ENCODE results near the gene ATXN2.

The ATXN2 gene

DNA sequence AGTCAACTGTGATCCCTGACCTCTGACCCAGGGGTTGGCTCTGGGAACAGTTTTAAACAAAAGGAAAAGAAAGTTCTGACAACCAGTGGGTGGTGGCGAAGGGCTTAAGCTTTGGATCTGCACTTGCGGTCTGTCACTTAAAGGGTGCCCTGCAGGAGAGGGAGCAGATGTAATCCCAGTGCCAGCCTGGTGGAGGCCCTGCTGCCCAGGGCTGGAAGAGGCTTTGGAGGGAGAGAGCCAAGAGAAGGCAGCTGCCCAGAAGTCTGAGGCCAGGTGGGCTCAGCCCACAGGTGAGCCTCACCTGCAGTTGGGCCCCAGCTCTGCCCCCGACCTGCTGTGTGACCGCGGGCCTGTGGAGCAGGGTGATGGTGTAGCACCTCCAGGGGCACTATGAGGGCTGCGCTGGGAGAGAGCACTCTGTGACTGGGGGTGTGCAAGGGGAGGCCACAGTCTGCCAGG is 174.3 kb downstream of the ATXN2 start:
- Mint-ChIP-seq H3K4me3 (no peak overlapping the region), H3K4me1 (no peaks in the 10 kb centered on the region), H3K36me3 (ENCODE audit: low read depth) (no peaks in the 10 kb centered on the region), H3K27me3 (ENCODE audit: low read depth) (no peaks in the 10 kb centered on the region), H3K27ac (no peak overlapping the region), H3K9me3 (no peaks in the 10 kb centered on the region)
- TF ChIP-seq, protein P1, sequence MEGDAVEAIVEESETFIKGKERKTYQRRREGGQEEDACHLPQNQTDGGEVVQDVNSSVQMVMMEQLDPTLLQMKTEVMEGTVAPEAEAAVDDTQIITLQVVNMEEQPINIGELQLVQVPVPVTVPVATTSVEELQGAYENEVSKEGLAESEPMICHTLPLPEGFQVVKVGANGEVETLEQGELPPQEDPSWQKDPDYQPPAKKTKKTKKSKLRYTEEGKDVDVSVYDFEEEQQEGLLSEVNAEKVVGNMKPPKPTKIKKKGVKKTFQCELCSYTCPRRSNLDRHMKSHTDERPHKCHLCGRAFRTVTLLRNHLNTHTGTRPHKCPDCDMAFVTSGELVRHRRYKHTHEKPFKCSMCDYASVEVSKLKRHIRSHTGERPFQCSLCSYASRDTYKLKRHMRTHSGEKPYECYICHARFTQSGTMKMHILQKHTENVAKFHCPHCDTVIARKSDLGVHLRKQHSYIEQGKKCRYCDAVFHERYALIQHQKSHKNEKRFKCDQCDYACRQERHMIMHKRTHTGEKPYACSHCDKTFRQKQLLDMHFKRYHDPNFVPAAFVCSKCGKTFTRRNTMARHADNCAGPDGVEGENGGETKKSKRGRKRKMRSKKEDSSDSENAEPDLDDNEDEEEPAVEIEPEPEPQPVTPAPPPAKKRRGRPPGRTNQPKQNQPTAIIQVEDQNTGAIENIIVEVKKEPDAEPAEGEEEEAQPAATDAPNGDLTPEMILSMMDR (IDR thresholded peaks at IDR 0.05; ENCODE audit: unreplicated experiment in 3 of 3): no peak

DNA sequence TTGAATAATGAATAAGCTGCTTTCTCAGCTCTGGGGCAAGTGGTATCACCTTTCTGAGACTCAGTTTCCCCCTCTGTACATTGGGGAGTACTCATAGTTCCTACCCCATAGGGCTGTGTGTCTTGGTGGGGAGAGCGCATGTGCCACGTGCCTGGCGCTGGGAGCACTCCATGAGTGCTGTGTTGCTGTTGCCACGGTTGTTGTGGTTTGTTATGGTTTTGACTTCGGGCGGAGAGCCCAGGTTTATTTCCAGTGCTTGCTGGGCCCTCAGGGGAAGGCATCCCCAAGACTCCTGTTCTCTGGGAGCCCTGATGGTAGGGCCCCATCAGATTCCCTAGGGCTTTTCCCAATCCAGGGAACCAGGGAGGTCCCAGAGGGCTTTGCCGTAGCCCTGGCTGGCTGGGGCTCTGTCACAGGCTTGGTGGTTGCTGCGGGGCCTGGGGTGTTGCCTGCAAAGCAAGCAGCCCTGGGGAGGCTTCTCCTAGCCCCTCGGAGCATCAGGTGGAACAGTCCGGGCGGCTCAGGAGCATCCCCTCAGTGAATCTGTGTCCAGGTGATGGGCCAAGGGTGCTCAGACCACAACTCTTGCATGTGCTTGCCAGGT is 174.8 kb downstream of the ATXN2 start:
- H3K9me3 Mint-ChIP-seq: no peaks in the 10 kb centered on the region
- no peaks in the 10 kb centered on the region for H3K27me3 Mint-ChIP-seq (ENCODE audit: low read depth)
- TF ChIP-seq, protein P1 (IDR thresholded peaks at IDR 0.05; ENCODE audit: unreplicated experiment in 3 of 3): no peak
- no peaks in the 10 kb centered on the region for H3K36me3 Mint-ChIP-seq (ENCODE audit: low read depth)
- no peak overlapping the region for H3K27ac Mint-ChIP-seq
- H3K4me3 Mint-ChIP-seq: no peak overlapping the region
- H3K4me1 Mint-ChIP-seq: no peaks in the 10 kb centered on the region

DNA sequence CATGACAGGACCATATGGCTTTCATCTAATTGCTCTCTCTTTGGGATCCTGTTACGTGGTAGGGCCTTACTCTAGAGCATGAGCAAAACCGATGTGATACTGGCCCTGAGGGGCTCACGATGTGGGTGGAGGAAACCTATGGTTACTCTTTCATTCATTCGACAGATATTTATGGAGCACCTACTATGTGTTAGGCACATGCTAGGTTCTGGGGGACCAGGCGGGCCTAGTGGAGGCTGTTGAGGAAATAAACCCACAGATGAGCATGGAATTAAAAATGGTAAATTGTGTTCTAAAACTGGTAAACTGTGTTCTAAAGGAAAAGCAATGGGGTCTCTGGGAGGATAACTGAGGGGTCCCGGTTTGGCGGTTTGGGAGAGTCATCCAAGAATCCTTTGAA is 178.6 kb downstream of the ATXN2 start:
- Mint-ChIP-seq H3K4me1 (no peaks in the 10 kb centered on the region), H3K9me3 (no peaks in the 10 kb centered on the region), H3K27me3 (ENCODE audit: low read depth) (no peaks in the 10 kb centered on the region), H3K27ac (no peak overlapping the region), H3K36me3 (ENCODE audit: low read depth) (no peaks in the 10 kb centered on the region), H3K4me3 (no peak overlapping the region)
- TF ChIP-seq, protein P1 (IDR thresholded peaks at IDR 0.05; ENCODE audit: unreplicated experiment in 3 of 3): no peak

GRCh38 chr12:111419784-111420183 is 179.3 kb downstream of the ATXN2 start:
- no peaks in the 10 kb centered on the region for H3K36me3 Mint-ChIP-seq (ENCODE audit: low read depth)
- TF ChIP-seq, protein P1 (IDR thresholded peaks at IDR 0.05; ENCODE audit: unreplicated experiment in 3 of 3): no peak

DNA sequence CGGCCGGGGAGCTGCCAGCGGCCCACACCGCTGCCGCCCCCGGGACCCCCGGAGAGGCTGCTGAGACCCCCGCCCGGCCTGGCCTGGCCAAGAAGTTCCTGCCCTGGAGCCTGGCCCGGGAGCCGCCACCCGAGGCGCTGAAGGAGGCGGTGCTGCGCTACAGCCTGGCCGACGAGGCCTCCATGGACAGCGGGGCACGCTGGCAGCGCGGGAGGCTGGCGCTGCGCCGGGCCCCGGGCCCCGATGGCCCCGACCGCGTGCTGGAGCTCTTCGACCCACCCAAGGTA is 180.6 kb downstream of the ATXN2 start:
- H3K27me3 Mint-ChIP-seq (ENCODE audit: low read depth): no peaks in the 10 kb centered on the region
- H3K36me3 Mint-ChIP-seq (ENCODE audit: low read depth): no peaks in the 10 kb centered on the region
- H3K4me1 Mint-ChIP-seq: peaks cover 3% of the 10 kb centered on the region
- H3K27ac Mint-ChIP-seq: no peak overlapping the region
- no peak overlapping the region for H3K4me3 Mint-ChIP-seq
- no peaks in the 10 kb centered on the region for H3K9me3 Mint-ChIP-seq
- TF ChIP-seq, protein P1 (IDR thresholded peaks at IDR 0.05; ENCODE audit: unreplicated experiment in 3 of 3): no peak

More at GRCh38 chr12:111419784-111420183, 179.3 kb downstream of the ATXN2 start:
- no peaks in the 10 kb centered on the region for H3K4me1 Mint-ChIP-seq
- H3K9me3 Mint-ChIP-seq: no peaks in the 10 kb centered on the region
- no peak overlapping the region for H3K4me3 Mint-ChIP-seq
- H3K27ac Mint-ChIP-seq: no peak overlapping the region
- no peaks in the 10 kb centered on the region for H3K27me3 Mint-ChIP-seq (ENCODE audit: low read depth)

DNA sequence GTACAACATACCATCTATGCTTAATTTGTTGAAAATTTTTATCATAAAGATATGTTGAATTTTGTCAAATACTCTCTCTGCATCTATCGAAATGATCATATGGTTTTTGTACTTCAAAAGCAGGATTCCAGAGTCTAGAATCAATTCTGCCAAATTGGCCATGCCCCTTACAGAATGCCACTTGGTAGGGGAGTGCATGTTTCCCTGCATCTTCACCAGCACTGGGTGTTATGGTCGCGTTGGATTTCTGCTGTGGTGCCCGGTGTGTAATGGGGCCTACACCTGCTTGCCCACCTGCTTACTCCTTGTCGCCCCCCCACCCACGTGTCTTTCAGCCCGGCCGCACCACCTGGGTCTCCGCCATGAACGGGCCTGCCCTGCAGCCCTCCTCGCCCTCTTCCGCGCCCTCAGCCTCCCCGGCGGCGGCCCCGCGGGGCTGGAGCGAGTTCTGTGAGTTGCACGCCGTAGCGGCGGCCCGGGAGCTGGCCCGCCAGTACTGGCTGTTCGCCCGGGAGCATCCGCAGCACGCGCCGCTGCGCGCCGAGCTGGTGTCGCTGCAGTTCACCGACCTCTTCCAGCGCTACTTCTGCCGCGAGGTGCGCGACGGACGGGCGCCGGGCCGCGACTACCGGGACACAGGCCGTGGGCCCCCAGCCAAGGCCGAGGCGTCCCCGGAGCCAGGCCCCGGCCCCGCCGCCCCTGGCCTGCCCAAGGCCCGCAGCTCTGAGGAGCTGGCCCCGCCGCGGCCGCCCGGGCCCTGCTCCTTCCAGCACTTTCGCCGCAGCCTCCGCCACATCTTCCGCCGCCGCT is 181.1 kb downstream of the ATXN2 start:
- no peak overlapping the region for H3K4me3 Mint-ChIP-seq
- no peaks in the 10 kb centered on the region for H3K27me3 Mint-ChIP-seq (ENCODE audit: low read depth)
- peaks cover 9% of the 10 kb centered on the region for H3K4me1 Mint-ChIP-seq
- H3K36me3 Mint-ChIP-seq (ENCODE audit: low read depth): no peaks in the 10 kb centered on the region
- no peak overlapping the region for H3K27ac Mint-ChIP-seq
- TF ChIP-seq, protein P1 (IDR thresholded peaks at IDR 0.05; ENCODE audit: unreplicated experiment in 3 of 3): no peak
- no peaks in the 10 kb centered on the region for H3K9me3 Mint-ChIP-seq

Data from nephron (organoid).